ENCODE measurements around the gene KBTBD12.
A peak's percentile ranks its signal among the peaks of the same experiment; 100 is the strongest.
"Not testable (repeated sequence)": the region's sequence is repeated elsewhere in the genome, so short reads cannot be mapped to it uniquely, and the experiment has no call there.

KBTBD12 gene, protein sequence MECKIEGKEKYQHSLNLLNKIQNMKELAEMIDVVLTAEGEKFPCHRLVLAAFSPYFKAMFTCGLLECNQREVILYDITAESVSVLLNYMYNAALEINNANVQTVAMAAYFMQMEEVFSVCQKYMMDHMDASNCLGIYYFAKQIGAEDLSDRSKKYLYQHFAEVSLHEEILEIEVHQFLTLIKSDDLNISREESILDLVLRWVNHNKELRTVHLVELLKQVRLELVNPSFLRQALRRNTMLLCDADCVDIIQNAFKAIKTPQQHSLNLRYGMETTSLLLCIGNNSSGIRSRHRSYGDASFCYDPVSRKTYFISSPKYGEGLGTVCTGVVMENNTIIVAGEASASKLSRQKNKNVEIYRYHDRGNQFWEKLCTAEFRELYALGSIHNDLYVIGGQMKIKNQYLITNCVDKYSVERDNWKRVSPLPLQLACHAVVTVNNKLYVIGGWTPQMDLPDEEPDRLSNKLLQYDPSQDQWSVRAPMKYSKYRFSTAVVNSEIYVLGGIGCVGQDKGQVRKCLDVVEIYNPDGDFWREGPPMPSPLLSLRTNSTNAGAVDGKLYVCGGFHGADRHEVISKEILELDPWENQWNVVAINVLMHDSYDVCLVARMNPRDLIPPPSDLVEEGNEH

DNA sequence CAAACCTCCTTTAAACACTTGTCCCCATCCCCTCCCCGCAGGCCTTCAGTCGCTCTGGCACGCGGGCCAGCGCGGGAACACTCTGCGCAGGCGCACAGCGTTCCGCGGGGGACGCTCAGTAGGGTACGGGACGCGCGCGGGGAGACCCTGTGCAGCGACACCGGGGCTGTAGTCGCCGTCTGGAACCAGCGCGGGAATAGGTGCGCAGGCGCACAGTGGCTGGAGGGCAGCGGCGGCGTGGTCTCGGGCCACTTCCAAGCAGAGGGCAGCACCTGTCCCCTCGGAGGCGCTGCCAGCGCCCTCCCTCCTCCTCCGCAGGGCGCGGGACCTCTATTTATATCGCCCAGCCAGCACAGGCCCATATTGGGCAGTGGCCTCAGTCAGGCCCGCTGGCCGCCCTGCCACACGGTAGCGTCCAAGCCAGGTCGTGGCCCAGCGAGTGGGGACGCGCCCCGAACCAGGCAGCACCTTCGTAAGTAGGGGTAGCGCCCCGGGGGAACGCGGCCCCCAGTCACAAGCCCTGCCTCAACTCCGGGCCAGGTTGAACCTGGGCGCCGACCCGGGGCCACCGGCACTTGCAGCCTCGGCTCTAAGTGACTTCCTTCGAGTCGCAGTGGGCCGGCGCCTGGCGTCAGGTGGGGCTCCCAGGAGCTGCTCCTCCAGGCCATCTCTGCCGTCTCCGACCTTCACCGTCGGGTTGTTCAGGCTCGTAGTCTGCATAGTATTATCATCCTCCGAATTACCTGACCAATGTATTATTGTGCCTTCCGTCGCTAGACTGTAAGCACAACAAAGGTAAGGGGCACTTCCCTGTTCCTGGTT, at the start of gene KBTBD12:
TSS of gene KBTBD12 (plus strand) at position 118 of the 822 bp plus-strand sequence. CDS start 7,830 bp downstream, outside the sequence.
- no peak for DNase-seq

DNA sequence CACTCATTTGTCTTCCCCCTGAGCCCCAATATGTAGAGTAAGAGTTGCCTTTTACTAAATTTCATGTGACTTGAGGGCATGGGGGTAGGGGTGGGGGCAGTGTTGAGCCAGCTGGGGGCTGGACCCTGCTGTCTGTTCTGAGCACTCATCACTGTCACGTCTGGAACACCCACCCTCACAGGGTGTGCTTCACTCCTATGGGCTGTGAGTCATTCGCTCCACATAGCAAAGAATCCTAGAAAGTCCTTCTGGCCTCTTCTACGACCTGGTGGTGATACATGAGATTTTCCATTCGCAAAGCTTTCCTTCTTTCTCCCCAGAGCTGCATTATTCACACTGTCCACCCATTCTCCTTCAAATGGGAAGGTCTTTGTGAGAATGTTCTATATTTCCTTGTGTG, 49.1 kb upstream of the KBTBD12 start:
- peak; percentile 70 for DNase-seq

DNA sequence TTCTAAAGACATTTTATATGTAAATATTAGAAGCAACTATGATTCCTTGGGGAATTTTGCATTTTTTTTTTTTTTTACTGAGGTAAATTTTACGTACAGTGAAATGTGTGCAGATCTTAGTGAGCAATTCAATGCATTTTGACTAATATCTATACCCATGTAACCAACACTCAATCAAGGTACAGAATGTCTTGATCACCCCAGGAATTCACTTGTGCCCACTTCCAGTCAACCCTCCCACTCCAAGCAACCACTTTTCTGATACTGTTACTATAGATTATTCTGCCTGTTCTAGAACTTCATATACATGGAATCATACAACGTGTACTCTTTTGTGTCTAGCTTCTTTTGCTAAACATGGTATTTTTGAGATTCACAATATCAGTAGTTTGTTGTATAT, 47.6 kb upstream of the KBTBD12 start:
- DNase-seq = no peak

DNA sequence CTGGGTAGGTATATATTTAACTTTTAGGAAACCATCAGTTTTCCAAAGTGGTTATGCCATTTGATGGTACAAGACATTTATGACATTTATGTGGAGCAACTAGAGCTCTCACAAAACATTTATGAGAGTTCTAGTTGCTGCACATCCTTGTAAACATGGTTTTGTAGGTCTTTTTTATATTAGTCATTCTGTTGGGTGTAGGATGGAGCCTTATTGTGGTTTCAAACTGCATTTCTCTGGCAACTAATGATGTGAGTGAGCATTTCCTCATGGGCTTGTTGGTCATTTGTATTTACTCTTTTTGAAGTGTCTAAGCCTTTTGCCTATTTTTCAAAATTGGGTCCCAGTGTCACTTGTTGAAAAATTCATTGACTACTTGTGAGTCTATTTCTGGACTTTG, 47.0 kb upstream of the KBTBD12 start:
- no peak for DNase-seq

DNA sequence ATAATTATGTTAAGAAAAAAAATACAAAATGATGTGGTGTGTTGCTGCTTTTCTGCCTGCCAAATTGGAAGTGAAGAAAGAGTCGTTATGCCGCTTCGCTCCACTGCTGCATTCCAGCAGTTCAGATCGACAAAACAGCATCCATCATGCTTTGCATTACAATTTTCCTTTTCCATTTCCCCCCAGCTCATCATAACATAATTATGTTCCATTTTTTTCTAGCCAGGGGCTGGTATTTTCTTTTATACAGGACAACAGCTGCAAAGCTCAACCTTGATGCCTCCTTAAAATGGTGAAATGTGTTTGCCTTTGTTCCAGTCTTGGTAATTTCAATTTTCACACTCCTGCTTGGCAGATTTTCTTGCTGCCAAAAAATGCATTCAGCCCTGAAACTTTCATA, 44.9 kb upstream of the KBTBD12 start:
- no peak for DNase-seq

DNA sequence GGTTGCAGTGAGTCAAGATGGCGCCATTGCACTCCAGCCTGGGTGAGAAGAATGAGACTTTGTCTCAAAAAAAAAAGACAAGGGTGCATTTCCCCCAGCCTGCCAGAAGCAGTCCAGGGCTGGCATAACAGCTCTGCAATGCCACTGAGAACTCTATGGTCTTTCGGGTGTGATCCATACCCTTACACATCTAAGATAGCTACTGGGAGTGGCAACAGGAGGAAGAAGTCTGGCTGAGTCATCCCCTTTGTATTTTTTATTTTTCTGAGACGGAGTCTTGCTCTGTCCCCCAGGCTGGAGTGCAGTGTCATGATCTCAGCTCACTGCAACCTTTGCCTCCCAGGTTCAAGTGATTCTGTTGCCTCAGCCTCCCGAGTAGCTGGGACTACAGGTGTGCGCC, 40.9 kb upstream of the KBTBD12 start:
- not testable (repeated sequence) for DNase-seq

DNA sequence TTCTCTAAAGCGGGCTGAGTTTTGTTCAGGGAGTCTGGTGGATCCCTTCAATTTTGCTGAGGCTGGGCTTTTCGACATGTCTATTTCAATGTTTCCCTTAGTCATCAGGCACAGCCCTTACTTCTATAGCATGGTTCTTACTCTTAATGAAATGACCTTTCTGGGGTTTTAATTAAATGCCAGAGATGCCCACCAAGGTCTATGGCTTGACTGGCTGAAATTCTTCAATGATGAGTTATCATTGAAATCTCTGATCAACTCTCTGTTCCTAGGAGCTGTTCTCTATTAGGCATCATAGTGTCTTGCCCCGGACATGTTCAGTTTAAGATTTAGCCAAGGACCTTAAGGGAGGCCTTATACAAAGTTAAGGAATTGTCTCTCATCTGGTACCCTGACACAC, 33.4 kb upstream of the KBTBD12 start:
- DNase-seq = no peak

DNA sequence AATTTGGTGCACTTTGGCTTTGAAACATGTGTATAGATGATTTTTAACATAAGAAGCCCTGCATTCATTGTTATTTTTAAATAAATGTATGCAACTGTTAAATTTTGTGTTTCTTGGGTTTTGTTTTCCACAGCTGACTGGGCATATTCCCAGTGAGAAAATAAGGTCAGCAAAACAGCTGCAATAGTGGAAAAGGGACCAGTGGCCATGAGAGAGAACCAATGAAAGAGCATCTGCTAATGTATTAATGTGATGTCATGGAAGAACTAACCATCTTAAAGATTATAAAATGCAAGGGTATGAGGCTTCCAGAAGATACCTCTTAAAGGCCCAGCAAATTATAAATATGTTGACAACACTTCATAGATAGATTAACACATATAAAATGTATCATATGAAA, 31.0 kb upstream of the KBTBD12 start:
- no peak for DNase-seq

DNA sequence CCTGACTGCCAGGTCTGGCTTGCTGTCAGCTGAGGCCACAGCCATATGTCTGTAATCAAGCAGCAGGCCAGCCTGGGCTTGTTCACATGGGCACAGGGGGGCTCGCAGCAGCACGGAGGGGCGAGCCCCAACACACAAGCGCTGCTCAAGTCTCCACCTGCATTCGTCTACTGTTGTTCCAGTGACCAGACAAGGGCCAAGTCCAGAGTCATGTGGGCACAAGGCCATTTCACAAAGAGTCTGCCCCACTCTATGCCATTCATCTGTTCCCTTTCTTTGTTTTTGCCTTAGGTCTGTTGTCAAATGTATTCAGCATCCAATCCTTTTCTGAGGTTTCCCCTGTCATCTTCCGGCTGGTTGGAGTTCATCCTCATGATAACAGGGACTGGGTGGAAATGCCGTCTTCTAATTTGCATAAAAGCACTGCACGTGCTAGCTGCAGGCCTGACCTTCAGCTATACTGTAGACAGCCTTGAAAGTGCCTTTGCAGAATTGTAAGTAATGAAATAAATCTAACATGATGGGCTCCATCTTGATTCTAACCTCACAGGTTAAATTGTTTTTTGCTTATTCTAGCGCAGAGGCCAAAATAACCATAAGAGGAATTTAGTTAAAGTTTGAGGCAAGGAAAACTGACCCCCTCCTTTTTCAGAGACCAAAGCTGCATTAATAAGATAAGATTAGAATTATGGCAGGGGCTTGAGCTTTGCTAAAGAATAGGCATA, 28.6 kb upstream of the KBTBD12 start:
- DNase-seq = no peak

DNA sequence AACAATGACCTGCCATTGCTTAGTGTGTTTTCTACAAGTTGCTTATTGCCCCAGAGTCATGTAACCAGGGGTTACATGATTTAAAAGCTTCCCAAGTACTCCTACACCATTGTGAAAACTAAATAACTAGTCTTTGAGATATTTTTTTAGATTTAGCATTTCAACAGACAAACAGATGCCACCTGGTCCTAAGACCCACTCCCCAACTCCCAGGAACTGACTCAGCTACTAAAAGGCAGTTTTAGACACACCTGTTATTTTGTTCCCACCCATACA, 28.1 kb upstream of the KBTBD12 start:
- no peak for DNase-seq

DNA sequence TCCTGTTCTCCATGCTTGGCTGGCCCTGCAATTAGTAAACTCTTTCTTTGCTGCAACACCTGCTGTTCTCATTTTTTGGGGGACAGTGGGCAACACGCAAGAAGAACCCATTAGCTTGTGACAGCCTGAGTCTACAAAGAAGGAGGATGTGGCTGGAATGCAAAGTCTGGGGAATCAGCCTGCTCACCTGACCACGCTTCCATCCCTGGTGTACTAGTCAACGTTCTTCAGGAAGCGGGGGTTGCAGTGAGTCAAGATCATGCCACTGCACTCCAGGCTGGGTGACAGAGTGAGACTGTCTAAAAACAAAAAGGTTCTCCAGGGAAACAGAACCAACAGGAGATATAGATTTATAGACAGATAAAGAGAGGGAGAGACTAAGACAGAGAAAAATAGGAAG, 27.7 kb upstream of the KBTBD12 start:
- DNase-seq = no peak

DNA sequence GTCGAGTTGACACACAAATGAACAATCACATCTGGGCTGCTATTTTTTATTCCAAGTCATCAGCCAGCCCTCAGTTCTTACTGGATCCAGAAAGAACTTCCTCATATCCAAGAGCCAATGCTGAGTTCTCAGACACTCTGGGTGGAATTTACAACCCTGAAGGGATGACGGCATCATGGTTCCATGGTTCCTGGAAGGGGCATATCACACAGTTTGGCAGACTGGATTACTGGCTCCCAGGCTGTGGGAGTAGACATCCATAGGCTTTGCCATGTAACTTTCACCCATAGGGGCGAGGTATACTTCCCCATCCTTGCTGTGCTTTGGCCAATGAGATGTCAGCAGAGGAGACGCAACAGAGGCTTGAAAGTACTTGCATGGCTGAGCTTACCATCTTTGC, 26.9 kb upstream of the KBTBD12 start:
- DNase-seq = no peak

DNA sequence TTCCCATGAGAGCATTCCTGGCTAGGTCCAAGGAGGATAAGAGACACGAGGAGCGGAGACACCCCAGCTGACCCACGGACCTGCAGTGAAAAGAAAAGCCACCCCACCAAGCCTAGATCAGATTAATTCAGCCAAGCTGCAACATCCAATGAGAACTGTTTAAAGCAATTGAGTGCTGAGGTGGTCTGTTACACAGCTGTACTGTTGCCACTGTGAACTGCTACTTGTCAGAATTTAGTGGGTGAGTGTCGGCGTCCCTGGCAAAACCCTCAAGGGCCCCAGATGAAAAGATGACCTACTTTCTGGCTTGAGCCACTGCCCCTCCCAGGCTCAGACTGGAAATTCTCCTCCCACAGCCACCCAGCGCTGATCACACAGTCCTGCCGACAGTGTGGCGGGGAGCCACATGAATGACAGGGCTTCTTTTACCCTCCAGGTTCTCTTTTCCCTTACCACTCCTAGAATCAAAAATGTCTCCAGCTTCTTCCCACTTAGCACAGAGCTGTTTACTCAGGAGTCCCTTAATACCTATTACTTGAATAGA, 26.4 kb upstream of the KBTBD12 start:
- no peak for DNase-seq

DNA sequence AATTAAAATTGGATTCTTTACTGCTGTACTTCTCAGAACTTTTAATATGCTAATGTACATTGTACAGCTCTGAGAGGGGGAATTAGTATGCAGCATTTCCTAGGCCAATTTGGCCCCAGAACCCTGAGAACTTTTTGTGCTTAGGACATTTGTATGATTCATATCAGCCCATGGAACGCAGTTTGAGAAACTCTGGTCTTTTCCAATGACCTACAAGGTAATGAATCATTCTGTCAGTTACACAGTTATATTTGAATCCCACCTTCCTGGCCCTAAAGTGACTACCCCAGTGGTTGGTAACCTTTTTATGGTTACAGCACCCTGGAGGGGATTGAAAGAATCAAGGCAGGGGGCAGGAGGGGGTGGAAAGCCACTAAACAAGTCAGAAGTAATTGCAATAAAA, 25.6 kb upstream of the KBTBD12 start:
- peak; percentile 49 for DNase-seq

DNA sequence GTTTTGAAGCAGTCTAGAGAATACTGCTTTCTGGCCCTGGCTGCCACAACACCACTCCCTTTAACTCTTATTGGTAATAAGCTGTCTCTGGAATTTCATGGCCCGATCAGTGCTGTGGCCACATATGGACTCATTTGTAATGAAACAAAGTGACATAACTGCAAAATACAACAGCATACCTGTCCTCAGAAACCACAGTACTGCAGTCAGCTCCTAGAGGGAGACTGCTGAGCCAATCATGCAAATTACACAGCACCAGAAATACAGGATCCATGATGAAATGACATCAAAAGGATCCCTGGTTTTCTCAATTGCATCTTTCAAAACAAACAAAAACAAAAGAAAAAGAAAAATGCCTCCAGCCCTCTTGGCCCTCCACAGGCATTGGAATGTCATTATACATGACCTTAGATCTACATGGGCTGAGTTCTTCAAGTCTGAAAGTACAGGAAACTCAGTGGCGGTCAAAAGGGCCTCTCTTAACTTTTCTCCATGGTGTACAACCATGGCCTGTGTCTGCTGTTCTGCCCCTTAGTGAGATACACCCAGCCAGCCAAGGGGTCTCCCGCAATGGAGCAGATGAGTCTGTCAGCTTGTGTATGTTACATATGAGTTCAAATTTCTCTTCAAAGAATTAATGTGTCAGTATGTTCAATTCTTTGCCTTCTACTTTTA, 24.9 kb upstream of the KBTBD12 start:
- no peak for DNase-seq

DNA sequence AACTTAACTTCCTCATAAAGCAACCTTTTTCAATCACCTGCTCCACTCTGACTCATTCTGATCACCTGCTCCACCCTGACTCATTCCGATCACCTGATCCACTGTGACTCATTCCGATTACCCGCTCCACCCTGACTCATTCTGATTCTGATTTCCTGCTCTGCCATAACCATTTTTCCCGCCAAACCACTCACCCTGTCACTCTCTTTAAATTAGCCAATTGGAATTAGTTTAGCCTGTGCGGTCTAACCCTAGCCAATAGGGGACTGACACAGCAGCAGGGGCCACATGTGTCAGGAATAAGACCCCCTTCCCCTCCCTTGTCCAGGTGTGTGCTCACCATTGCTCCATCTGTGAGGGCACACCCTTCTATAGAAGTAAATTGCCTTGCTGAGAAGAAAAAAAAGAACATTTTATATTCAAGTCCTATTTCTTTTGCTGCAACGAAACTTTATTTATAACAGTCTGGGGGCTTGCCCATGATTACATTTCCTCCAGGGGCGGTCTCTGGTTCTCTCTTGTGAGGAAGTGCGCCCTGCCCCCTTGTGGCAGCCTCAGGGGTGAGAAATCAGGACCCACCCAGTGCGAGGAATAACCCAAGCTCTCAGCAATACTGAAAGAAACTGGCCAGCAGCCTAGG, 24.3 kb upstream of the KBTBD12 start:
- DNase-seq = not testable (repeated sequence)

DNA sequence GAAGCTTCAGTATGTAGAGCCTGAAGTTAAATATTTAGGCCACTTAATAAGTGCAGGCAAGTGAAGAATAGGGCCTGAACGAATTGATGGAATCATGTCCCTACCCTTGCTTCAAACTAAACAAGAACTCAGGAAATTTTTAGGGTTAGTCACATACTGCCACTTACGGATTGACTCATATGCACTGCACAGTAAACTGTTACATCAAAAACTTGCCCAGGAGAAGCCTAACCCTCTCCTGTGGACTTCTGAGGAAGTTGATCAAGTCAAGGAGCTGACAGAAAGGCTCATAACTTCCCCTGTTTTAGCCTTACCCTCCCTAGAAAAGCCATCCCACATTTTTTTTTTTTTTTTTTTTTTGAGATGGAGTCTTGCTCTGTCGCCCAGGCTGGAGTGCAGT, 20.6 kb upstream of the KBTBD12 start:
- no peak for DNase-seq

DNA sequence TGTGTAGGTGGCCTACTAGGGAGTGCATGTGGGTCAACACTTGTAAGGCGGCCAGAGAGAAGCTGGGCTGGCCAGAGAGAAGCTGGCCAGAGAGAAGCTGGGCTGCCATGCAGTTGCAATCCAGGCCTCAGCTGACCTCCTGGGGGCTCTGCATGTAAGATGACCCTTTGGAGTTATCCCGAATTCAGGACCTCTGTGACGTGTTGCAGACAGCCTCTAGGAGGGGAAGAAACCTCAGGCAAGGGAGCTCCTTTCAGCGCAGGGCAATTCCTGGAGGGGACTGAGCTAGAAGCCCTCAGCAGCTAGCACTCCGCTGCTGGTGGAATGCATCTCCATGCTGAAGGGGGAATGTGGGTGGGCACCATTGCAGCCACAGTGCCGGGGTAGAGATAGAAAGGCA, 15.8 kb upstream of the KBTBD12 start:
- no peak for DNase-seq

DNA sequence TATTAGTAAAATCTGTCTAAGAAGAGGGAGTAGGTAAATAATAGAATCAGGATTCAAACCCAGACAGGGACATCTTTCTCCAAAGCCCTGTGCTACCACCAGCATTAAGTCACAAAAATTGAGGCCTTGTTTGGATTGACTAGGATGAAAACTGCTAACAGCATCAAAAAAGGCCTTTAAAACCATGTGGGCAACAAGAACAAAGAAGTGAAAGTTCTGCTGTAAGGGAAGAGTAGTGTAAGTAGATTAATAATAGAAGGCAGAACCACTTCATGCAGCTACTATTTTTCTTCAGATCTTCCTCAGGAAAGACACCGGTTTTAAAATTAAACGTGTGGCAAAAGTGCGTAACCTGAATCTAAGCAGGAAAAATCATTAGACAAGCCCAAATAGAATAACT, 15.3 kb upstream of the KBTBD12 start:
- no peak for DNase-seq

DNA sequence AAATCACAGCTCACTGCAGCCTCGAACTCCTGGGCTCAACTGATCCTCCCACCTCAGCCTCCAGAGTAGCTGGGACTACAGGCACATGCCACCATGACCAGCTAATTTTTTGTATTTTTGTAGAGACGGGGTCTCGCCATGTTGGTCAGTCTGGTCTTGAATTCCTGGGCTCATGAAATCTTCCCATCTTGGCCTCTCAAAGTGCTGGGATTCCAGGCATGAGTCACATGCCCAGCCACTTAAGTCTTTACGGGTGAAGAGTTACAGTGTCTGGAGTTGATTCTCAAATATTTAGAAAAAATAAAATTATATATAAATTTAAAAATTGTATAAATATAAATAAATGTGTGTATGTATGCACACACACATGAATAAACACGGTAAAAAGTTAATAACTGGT, 14.5 kb upstream of the KBTBD12 start:
- DNase-seq = no peak

DNA sequence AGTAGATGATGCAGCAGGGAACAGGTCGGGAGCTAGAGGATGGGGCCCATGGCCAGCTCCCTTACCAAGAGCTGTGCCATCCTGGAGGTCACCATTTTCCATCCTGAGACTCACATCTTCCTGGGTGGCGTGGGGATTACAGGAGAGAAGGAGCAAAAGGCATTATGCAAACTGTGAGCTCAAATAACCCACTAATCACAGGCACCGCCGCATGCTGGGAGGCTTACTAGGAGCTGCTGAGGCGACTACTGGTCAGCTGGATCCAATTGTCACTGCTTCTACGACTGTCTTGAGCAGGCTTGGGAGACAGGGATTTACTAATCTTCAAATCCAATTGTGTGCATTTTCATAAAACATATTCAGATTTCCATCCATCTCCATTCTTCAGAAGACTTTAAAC, 12.5 kb upstream of the KBTBD12 start:
- no peak for DNase-seq
